OCI-LY1 (cell line): Measurements from ENCODE around the gene KRTAP19-7.

Experiments used
- H2AFZ ChIP-seq: fragments of 200-600 bp; sonication (generic), shearing (Covaris generic); 2 replicates; pipeline ENCODE4 v1.6.0; 2014; ENCODE audit warnings: antibody characterized with exemption, mild to moderate bottlenecking, low read length
- H3F3A ChIP-seq: fragments of 200-600 bp; sonication (generic), shearing (Covaris generic); 2 replicates; pipeline ENCODE4 v1.6.0; 2014; ENCODE audit warnings: mild to moderate bottlenecking, antibody characterized with exemption, low read length, moderate library complexity; ENCODE audit not compliant: insufficient read depth
- H3K27ac ChIP-seq: fragments of 200-600 bp; sonication (generic); 2 replicates; pipeline ENCODE4 v1.5.1; 2014; ENCODE audit warnings: low read length, mixed run types, mild to moderate bottlenecking, low read depth; ENCODE audit not compliant: poor library complexity, severe bottlenecking
- H3K27me3 ChIP-seq: fragments of 200-600 bp; sonication (generic); 2 replicates; pipeline ENCODE4 v1.6.0; 2014; ENCODE audit warnings: antibody characterized with exemption, mild to moderate bottlenecking, low read length, moderate library complexity; ENCODE audit not compliant: insufficient read depth
- H3K36me3 ChIP-seq: fragments of 200-600 bp; sonication (generic); 2 replicates; pipeline ENCODE4 v1.6.1; 2014; ENCODE audit warnings: mild to moderate bottlenecking, antibody characterized with exemption, low read length, moderate library complexity, mixed read lengths; ENCODE audit not compliant: insufficient read depth
- H3K4me1 ChIP-seq: fragments of 200-600 bp; sonication (generic); 2 replicates; pipeline ENCODE4 v1.5.1; 2014; ENCODE audit warnings: mild to moderate bottlenecking, low read length, moderate library complexity; ENCODE audit not compliant: insufficient read depth, severe bottlenecking
- H3K4me2 ChIP-seq: fragments of 200-600 bp; sonication (generic), shearing (Covaris generic); 2 replicates; pipeline ENCODE4 v1.6.1; 2014; ENCODE audit warnings: low read length
- H3K4me3 ChIP-seq: fragments of 200-600 bp; sonication (generic); 2 replicates; pipeline ENCODE4 v1.5.1; 2014; ENCODE audit warnings: low read length, low read depth, mild to moderate bottlenecking, mixed read lengths; ENCODE audit not compliant: poor library complexity, severe bottlenecking
- H3K79me2 ChIP-seq: fragments of 200-600 bp; shearing (Covaris generic); 2 replicates; pipeline ENCODE4 v1.6.1; 2016; ENCODE audit warnings: mixed run types, low read length, mixed read lengths; ENCODE audit not compliant: insufficient read depth
- H3K9ac ChIP-seq: fragments of 200-600 bp; sonication (generic), shearing (Covaris generic); 2 replicates; pipeline ENCODE4 v1.6.1; 2014; ENCODE audit warnings: mild to moderate bottlenecking, low read length, mixed read lengths
- H3K9me2 ChIP-seq: fragments of 200-600 bp; sonication (generic), shearing (Covaris generic); 2 replicates; pipeline ENCODE4 v1.6.1; 2014; ENCODE audit warnings: low read depth, mild to moderate bottlenecking, low read length, mixed read lengths
- H3K9me3 ChIP-seq: fragments of 200-600 bp; shearing (Covaris generic); 2 replicates; pipeline ENCODE4 v1.6.1; 2014; ENCODE audit warnings: low read length, mixed read lengths
- H4K20me1 ChIP-seq: fragments of 200-600 bp; sonication (generic), shearing (Covaris generic); 2 replicates; pipeline ENCODE4 v1.6.0; 2016; ENCODE audit warnings: mild to moderate bottlenecking, low read length; ENCODE audit not compliant: insufficient read depth
- CTCF ChIP-seq: fragments of 200-600 bp; sonication (generic), shearing (Covaris generic); IDR thresholded peaks from 2 replicates; pipeline ENCODE4 v1.5.1; 2017; ENCODE audit warnings: mild to moderate bottlenecking, antibody characterized with exemption, low read length, moderate library complexity, mixed read lengths
- EZH2 ChIP-seq: fragments of 200-600 bp; sonication (generic), shearing (Covaris generic); IDR thresholded peaks from 2 replicates; pipeline ENCODE4 v1.8.0; 2017; ENCODE audit warnings: borderline replicate concordance, mixed run types, mild to moderate bottlenecking, antibody characterized with exemption, low read length, moderate library complexity, mixed read lengths

Gene KRTAP19-7

GRCh38 chr21:30577766-30578165 lies 16.7 kb upstream of the KRTAP19-7 start:
- Histone ChIP-seq H2AFZ (no peak overlapping the region), H4K20me1 (no peaks in the 10 kb centered on the region), H3K9me2 (no peaks in the 10 kb centered on the region), H3K27ac (no peak overlapping the region), H3K27me3 (no peaks in the 10 kb centered on the region), H3K4me2 (no peak overlapping the region), H3K4me3 (no peak overlapping the region), H3K9me3 (no peaks in the 10 kb centered on the region), H3K36me3 (no peaks in the 10 kb centered on the region), H3K79me2 (no peaks in the 10 kb centered on the region), H3F3A (no peaks in the 10 kb centered on the region), H3K9ac (no peak overlapping the region), H3K4me1 (no peaks in the 10 kb centered on the region)
- TF ChIP-seq EZH2 = no peak
- TF ChIP-seq CTCF = no peak

GRCh38 chr21:30567617-30568016 lies 6.5 kb upstream of the KRTAP19-7 start:
- Histone ChIP-seq H3K36me3 (no peaks in the 10 kb centered on the region), H3K4me1 (no peaks in the 10 kb centered on the region), H3K79me2 (no peaks in the 10 kb centered on the region), H3K27me3 (no peaks in the 10 kb centered on the region), H3F3A (no peaks in the 10 kb centered on the region), H3K4me3 (no peak overlapping the region), H3K27ac (no peak overlapping the region), H2AFZ (no peak overlapping the region), H4K20me1 (no peaks in the 10 kb centered on the region), H3K4me2 (no peak overlapping the region), H3K9me3 (no peaks in the 10 kb centered on the region), H3K9ac (no peak overlapping the region), H3K9me2 (no peaks in the 10 kb centered on the region)
- no peak for TF ChIP-seq CTCF
- no peak for TF ChIP-seq EZH2

- H3K79me2 ChIP-seq = no peaks in the 10 kb centered on the region
- TF ChIP-seq CTCF (no peak), EZH2 (no peak)
- no peaks in the 10 kb centered on the region for H3K27me3 ChIP-seq
- H3K9me3 ChIP-seq = no peaks in the 10 kb centered on the region
- no peaks in the 10 kb centered on the region for H4K20me1 ChIP-seq
- no peaks in the 10 kb centered on the region for H3K4me1 ChIP-seq
- H3K9me2 ChIP-seq = no peaks in the 10 kb centered on the region
- no peaks in the 10 kb centered on the region for H3K36me3 ChIP-seq
- H2AFZ ChIP-seq = no peak overlapping the region
- H3K9ac ChIP-seq = no peak overlapping the region
- H3K27ac ChIP-seq = no peak overlapping the region
- no peak overlapping the region for H3K4me2 ChIP-seq
- no peak overlapping the region for H3K4me3 ChIP-seq
- H3F3A ChIP-seq = no peaks in the 10 kb centered on the region
Measured at GRCh38 chr21:30563630-30564029, 2.5 kb upstream of the KRTAP19-7 start.
